ENCODE data around the gene PTPRN2.

The PTPRN2 gene

DNA sequence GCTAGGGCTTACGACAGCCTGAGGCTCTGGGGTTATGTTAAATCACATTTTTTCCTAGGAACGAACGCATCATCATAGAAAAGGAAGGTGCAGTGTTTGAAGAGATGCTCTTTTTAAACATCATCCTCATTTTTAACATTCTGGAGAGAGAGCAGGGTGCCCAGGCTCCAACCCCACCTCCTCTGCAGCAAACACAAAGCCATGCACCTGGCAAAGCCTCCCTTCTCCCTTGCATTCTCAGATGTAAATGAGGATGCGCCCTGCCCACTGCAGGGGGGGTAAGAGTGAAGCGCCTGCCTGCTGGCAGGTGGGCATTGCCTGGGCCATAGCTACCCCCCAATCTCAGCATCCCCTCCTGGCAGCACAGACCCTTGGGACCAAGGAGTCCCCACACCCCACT is 92.4 kb downstream of the PTPRN2 start:
- in situ Hi-C loops (cut with HindIII; ENCODE audit: low sequenced_read_pairs), result no loop called here

DNA sequence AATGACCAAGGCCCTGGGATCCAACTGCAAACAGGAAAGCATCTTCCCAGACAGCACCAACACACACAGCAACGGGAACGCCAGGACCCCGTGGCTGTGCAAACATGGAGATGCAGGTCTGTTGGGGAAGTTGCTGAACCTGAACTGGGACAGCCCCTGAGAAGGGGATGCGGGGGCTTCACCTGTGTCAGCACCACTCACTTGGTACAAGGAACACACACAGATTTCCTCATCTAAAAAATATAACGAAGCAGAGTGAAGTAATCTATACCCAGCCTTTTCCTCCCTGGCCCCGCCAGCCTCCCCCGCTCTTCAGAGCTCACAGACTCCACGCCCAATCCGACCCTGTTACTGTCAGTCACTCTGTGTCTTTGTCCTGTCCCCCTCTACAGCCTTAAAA is 93.0 kb downstream of the PTPRN2 start:
- in situ Hi-C loops (cut with HindIII; ENCODE audit: low sequenced_read_pairs), result no loop called here

DNA sequence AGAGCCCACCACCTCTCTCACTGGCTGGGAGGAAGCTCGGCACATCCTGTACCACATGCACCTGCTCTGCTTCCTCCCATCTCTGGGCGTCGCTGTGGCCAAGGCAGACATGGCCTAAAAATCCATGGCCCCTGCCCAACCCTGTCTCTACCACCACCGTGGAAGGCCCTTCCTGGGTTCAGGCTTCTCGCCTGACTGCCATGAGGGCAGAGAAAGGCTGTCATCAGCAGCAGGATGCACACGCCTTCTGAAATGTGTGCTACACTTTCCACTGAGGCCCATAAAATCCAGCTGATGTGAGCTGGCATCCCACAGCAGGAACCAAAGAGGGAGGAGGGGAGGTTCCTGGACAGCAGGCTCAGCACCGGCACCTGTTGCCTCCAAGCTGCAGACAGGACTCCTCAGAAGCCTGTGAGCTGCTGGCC is 93.4 kb downstream of the PTPRN2 start:
- in situ Hi-C loops (cut with HindIII; ENCODE audit: low sequenced_read_pairs), result no loop called here

DNA sequence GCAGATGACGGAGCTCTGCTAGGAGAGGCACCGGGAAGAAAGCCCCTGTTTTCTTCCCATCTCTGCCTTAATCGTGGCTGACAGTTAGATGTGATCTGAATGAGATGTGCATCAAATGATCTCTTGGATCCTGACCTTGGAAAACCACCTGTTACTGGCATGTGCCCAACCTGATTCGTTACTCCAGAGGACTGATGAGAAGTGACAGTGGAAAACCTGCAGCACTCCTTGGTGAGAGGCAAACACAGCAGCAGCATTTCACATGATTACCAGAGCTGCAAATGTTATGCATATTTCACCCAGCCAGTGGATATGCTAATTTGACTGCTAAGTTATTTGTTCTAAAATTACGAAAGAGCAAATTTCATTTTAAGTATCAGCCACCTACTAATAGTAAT is 95.3 kb downstream of the PTPRN2 start:
- in situ Hi-C loops (cut with HindIII; ENCODE audit: low sequenced_read_pairs), result no loop called here

DNA sequence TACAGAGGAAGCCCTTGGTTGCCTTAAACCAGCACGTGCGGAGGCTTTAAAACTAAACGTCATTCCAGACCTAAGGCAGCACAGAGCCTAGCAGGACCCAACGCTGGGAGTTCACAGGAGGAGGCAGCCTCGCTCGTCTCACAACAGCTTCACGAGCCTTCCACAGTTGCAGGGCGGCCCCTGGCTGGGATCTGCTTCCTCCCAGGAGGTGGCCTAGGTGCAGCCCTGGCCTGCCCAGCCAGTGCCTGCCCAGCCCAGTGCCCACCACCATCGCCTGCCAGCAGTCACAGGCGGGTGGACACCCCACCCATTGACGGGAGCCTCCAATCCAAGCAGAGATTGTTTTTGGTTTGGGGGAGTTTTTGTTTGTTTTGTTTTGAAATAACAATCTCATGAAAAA is 96.5 kb downstream of the PTPRN2 start:
- in situ Hi-C loops (cut with HindIII; ENCODE audit: low sequenced_read_pairs), result no loop called here

DNA sequence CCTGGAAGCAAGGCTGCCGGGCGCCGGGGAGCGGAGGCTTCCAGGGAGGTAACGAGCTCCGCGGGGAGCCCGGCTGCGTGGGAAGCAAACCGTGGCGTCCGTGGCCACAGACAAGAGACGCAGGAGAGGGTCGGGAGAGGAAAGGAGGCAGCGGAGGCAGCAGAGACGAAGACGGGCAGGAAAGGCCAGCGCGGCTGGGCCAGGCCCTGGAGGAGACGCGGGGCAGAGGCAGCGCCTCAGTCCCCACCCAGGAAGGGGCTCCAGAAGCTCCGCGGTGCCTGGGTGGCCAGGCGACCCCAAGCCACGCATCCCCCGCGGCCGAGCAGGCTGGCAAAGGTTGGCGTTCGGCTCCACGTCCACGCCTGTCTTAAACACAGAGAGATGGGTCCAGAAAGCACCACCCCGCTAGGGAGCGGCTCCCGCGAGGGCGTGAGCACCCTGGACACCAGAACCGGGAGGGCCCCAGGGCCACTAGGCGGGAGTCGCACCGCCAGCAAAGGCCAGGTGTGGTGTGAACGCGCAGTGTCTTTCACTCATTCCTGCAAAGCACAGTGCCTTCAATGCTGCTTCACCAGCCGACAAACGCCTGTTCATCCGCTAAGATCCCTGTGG is 97.3 kb downstream of the PTPRN2 start:
- in situ Hi-C loops (cut with HindIII; ENCODE audit: low sequenced_read_pairs), result no loop called here

DNA sequence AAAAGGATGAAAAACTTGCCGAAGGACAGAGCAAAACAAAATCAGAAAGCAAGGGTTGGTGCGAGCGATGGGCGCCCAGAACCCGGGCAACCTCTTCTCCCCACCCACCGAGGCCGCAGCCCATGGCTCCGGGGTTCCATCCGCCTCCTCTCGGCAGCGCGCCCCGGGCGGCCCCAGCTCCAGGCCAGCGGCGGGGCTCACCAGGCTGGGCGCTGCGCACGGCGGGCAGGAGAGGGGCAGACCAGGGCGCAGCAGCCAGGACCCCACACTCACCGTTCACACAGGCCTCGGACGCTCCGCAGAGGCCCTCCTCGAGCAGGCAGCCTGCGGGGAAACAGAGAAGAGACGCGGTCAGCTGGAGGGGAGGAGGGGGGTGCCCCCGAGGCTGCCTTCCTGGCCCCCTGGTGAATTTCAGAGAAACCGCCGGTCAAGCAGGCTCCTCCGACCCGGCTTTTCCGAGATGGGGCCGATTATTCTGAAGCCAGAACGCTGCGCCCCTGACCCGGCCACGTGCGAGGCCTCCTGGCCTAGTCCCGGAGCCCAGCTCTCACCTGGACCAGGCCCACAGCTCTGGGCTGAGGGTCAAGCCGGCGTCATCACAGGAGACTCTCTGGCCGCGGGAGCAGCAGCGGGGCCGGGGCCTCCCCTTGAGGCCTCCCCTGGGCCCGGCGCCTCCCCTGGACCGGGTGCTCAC is 98.0 kb downstream of the PTPRN2 start:
- in situ Hi-C loops (cut with HindIII; ENCODE audit: low sequenced_read_pairs), result no loop called here

DNA sequence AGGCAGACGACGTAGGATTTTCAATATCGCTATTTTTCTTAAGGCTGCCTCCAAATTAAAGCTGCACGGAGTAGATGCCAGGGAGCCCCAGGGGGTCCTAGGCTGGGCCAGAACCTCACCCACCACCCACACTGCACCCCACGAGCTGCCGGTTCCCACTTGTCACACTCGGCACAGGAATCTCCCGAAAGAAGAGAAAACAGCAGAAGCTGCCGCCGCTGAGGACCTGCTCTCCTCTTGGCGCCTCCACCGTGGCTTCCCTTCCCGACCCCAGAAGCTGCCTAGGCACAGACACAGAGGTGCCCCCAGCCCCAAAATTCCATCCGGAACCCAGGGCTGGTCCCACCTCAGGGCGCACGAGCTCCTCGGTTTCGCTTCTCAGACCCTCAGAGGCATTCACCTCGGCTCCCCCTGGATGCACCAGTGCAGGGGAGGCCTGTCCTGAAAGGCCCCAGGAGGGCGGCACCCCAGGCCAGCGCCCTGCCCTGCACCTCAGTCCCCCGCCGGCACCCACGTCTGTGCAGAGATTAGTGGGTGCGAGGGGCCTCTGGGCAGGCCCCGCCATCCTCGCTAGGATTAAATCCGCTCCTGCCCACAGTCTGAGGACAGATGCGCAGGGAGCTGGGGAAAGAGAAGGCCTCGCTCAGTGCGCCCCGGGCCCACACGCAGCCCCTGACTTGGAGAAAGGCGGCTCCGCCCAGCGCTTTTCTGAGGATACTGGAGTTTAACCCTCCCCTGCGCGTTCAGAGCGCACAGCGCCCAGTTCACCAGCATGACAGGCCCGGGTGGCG is 99.2 kb downstream of the PTPRN2 start:
- in situ Hi-C loops (cut with HindIII; ENCODE audit: low sequenced_read_pairs), result no loop called here

DNA sequence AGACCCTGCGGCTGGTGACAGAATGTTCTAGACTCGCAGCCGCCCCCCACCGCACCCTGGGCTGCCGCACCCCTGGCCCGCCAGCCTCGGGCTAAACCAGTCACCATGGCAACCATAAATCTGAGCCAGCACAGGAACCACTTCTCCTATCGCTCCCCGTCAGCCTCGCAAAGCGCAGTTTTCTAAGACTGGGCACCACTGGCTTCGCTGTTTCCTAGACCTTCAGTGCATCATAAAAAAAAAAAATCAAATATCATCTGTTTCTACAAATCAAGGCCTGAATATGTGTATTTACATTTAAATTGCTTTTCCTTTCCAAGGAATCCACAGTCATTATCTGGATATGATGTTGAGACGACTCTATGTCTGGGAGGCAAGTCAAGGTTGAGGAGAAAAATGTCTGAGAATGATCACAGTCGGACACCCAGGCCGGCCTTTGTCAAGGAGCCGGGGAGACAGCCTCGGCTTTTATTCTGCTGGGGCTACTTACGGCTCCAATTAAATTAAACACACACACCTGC is 99.9 kb downstream of the PTPRN2 start:
- in situ Hi-C loops (cut with HindIII; ENCODE audit: low sequenced_read_pairs), result no loop called here

DNA sequence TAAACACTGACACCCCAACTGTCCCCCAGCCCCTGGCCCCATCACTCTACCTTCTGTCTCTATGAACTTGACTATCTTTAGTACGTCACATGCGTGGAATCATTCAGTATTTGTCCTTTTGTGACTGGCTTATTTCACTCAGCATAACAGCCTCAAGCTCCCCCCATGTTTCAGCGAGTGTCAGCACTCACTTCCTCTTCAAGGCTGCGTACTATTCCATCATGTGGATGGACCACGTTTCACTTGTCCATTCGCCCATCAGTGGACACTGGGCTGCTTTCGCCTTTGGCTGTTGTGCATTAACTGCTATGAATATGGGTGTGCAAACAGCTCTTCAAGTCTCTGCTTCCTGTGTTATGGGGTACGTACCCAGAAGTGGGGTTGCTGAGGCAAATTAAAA is 100.7 kb downstream of the PTPRN2 start:
- in situ Hi-C loops (cut with HindIII; ENCODE audit: low sequenced_read_pairs), result no loop called here

DNA sequence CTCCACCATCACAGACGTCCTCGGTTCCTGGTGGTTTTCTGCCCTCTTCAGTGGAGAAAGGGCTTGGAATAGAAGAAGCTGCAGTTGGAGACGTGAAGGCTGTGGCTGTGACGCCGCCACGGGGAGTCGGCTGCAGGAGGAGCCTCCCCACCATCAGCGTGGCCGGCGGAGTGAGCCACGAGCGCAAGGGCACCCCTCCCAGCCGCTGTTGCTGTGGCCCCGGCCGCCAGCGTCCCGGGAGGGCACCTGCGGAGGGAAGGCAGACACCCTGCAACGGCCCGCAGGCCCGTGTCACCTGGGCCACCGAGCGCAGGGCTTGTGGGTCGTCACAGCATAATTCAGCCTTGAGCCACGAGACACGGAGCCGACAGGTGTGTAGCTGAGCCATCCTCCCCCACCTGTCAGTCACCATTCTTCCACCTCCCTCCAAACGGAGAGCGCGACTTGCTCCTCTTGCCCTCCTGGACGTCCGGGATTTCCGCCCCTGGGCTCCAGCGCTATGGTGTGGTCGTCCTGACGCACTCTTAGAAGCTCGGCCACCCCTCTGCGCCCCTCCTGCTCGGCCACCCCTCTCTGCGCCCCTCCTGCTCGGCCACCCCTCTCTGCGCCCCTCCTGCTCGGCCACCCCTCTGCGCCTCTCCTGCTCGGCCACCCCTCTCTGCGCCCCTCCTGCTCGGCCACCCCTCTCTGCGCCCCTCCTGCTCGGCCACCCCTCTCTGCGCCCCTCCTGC is 102.7 kb downstream of the PTPRN2 start:
- in situ Hi-C loops (cut with HindIII; ENCODE audit: low sequenced_read_pairs), result loop anchor here (5.0 kb wide), 1 partner anchor 87 kb away; no protein-coding TSS in a partner anchor

DNA sequence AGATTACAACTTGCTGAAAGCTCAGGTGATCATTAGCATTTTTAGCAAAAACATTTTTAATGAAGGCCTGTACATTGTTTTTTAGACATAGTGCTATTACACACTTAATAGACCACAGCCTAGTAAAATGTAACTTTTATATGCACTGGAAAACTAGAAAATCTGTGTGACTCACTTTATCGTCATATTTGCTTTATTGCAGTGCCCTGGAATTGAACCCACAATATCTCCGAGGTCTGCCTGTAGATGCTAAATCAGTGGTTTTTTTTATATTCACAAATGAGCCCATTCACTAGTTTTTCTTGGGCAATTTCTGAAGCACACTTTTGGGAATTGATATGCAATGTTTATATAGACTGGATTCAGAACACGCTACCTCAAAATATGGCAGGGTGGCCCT is 105.1 kb downstream of the PTPRN2 start:
- in situ Hi-C loops (cut with HindIII; ENCODE audit: low sequenced_read_pairs), result loop anchor here (5.0 kb wide), 1 partner anchor 90 kb away; no protein-coding TSS in a partner anchor

DNA sequence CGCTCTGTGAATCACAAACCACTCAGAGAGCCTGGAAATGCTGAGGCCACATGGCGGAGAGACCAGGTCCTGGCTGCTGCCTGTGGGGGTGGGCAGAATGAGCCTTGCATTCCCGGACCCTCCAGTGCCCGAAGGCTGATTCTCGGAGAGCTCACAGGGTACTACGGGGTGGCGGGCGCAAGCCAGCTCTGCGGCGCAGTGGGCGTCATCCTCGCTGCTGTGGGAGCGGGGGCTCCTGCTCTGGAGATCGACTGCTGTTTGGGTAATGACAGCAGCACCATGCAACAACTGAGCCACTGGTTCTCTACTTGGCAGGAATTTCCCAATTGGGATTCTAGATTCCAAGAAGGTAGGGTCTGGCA is 108.0 kb downstream of the PTPRN2 start:
- in situ Hi-C loops (cut with HindIII; ENCODE audit: low sequenced_read_pairs), result loop anchor here (5.0 kb wide), 1 partner anchor 93 kb away; no protein-coding TSS in a partner anchor

DNA sequence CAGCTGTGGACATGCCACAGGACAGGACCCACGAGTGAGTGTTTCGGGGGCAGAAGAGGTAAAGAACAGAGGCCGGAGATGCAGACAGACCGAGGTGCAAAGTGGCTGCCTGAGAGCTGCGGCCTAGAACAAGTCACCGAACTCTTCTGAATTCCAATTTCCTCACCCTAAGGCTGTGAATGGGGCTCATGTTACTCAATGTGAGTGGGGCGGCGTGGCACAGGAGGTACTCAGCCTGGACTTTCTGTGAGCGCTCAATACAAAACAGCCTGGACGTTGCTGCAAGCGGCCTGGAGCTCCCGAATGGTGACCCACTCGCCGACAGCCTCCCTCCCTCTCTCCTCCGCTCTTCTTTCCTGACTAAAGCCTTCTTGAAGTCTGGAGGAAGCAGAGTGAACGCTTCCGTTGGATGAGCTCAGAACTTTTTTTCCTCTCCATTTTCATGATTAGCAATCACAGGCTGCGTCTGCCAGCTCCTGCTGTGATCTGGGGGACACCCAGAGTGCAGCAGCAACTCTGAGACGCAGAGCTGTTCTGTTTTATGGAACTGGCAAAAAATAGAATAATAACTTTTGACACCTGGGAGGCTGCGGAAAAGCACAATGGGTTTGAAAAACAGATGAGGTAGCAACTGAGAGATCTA is 108.5 kb downstream of the PTPRN2 start:
- in situ Hi-C loops (cut with HindIII; ENCODE audit: low sequenced_read_pairs), result no loop called here

DNA sequence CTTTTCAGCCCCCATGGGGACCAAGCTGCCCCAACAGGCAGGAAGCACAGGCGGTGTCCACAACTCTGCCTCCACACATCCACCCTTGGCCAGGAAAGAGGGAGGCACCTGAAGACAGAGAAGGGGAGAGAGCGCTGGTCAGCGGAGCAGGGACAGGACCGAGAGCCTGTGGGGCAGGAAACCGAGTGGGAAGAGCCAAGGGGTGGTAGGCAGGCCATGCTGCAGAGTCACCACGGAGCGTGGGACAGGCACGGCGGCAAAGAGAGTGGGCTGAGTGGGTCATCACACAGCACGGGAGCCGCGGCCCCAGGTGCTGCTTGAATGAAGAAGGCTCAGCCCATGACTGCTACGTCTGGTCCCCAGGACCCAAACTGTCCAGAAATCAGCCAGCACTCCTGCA is 109.8 kb downstream of the PTPRN2 start:
- in situ Hi-C loops (cut with HindIII; ENCODE audit: low sequenced_read_pairs), result no loop called here

DNA sequence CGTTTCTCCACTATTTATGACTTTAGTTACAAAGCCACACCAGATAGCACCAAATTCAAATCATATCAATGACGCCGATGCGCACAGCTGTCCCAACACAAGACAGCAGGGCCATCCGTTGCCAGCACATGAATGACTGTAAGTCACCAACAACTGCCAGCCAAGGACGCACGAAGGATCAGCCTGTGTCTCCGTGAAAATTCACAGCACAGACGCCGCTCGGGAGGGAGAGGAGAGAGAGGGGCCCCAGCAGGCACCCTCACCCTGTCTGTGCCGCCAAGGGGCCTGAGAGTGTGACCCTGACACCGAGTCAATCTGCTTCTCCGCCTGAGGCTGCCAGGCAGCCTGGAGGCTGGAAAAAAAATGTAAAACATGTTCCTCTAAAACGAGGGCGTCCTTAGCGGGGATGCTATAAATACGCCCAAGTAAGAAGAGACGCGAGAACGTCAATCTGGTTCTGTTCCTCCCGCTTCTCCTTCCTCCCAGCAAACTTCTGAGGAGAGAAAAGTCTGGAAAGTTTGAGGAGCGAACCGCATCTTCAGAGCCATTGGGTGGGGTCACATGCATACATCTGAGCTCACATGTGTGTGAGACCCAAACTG is 111.2 kb downstream of the PTPRN2 start:
- in situ Hi-C loops (cut with HindIII; ENCODE audit: low sequenced_read_pairs), result no loop called here

DNA sequence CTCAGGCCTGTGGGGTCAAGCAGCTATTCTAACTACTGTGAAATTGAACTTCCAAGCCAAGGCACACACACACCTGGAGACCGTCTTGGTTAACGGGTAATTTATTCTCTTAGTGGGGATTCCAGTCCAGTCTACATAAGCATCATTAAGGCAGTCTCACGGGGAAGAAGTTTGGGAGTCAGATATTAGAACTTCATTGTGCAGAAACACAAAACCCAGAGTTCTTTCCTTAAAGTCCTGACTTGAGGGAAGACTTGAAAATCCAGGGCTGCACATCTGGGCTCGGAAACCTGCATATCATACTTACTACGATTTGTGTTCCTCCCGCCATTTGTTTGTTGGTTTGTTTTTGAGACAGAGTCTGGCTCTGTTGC is 112.0 kb downstream of the PTPRN2 start:
- in situ Hi-C loops (cut with HindIII; ENCODE audit: low sequenced_read_pairs), result no loop called here

DNA sequence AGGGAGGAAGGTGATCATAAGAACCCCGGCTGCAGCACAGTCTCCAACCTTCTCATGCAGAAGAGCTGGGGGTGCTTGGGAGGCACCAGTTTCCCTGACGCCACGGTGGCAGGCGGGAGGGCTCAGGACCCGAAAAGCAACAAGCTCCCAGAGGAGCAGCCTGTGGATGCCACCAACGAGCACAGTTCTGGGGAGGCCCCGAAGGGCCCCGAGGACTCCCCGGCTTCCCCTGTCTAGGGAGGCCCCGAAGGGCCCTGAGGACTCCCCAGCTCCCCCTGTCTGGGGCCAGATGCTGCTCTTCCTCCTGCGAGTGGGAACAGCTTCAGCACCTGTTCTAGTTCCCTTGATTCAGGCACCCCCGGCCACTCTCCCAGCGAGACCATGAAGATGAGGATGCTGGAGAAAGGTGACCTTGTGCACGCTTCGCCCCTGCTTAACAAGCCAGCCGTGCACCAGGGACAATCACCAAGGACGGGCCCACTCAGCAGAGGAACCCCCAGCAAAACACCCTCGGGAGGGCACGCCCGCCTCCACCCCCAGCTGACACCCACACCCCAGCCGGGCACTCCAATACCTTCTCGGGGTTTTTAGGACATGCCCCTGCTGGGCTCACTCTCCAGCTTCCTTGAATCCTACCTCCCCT is 112.5 kb downstream of the PTPRN2 start:
- in situ Hi-C loops (cut with HindIII; ENCODE audit: low sequenced_read_pairs), result no loop called here

DNA sequence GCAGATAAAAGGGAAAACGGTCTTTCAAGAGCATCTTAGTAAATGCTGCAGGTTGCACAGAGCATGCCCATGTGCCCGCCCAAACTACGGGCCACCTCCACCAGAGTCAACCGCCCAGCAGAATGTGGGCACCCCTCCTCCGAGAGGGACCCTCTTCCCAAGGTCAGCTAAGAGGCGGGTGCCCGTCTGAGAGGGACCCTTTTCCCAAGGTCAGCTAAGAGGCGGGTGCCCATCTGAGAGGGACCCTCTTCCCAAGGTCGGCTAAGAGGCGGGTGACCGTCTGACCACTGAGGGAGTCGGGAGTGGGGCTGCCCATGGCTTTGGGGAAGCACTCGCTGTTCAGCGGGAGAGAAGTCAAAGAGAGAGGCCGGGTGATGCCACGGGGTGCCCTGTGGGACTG is 113.1 kb downstream of the PTPRN2 start:
- in situ Hi-C loops (cut with HindIII; ENCODE audit: low sequenced_read_pairs), result no loop called here

DNA sequence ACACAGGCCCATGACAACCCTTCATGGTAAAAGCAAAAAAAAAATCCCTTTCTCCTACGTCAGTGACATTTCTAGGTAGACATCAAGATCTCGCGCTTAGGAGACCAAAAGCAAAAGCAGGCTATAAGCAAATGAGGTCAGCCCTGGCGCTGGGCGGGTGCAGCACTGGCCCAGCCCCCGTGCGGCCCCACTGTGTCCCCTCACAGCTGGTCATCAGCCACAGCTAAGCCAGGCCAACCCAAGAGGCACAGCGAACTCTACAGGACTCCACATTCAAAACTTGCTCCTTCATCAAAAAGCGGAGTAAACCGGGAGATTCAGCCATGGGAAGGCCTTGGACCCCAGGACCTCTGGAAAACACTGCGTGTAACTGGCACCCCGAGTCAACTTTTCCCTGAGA is 113.7 kb downstream of the PTPRN2 start:
- in situ Hi-C loops (cut with HindIII; ENCODE audit: low sequenced_read_pairs), result no loop called here
